HepG2 (cell line): ENCODE data around the gene NEK3. TPM values are rescaled to one million over a fixed set of nuclear protein-coding genes. Genes with fewer than 3 reads are reported as not detected.
A peak's percentile ranks its signal among the peaks of the same experiment; 100 is the strongest.

Experiments used
- ATF7-NPFF ChIP-seq: sonication (generic); formaldehyde crosslinking; IDR thresholded peaks from 2 replicates; pipeline ENCODE4 v1.8.1; 2023; ENCODE audit warnings: mild to moderate bottlenecking, low read depth, missing genetic modification reagents, moderate library complexity
- KDM4B ChIP-seq: sonication (generic); formaldehyde crosslinking; IDR thresholded peaks from 2 replicates; pipeline ENCODE4 v1.4.0; 2020; ENCODE audit warnings: missing genetic modification reagents
- NONO ChIP-seq, 2 experiments: fragments of 450-650 bp in 1 of 2; sonication (generic) in 1 of 2; formaldehyde crosslinking in 1 of 2; IDR thresholded peaks in 1 of 2; conservative IDR thresholded peaks in 1 of 2; 2 replicates each; pipeline versions ENCODE4 v1.6.1 to v1.8.0; 2017 to 2022; ENCODE audit warnings: mild to moderate bottlenecking in 1 of 2, missing genetic modification reagents in 1 of 2, moderate library complexity in 1 of 2
- PCBP2 ChIP-seq: fragments of 200-400 bp; formaldehyde crosslinking; optimal IDR thresholded peaks from 2 replicates; pipeline ENCODE3; 2018; ENCODE audit warnings: low read length, low read depth; ENCODE audit not compliant: poor library complexity, severe bottlenecking
- SIN3A ChIP-seq: IDR thresholded peaks from 2 replicates; pipeline ENCODE4 v1.6.1; 2011; ENCODE audit warnings: low read depth, mild to moderate bottlenecking, control low read depth, low read length, borderline replicate concordance
- ZNF24 ChIP-seq: fragments of 450-650 bp; IDR thresholded peaks from 2 replicates; pipeline ENCODE4 v1.6.1; 2017; ENCODE audit warnings: antibody characterized with exemption, mild to moderate bottlenecking
- ZNF703 ChIP-seq: sonication (generic); formaldehyde crosslinking; IDR thresholded peaks from 2 replicates; pipeline ENCODE4 v1.5.1; 2020; ENCODE audit warnings: missing genetic modification reagents, mild to moderate bottlenecking, moderate library complexity, borderline replicate concordance
- polyA plus RNA-seq, 8 experiments: library from polyadenylated mRNA; depleted of rRNA in 3 of 8; stranded (reverse) in 7 of 8; unstranded in 1 of 8; fragments of >200 nt; fragmentation: Illumina TruSeq in 4 of 8; extraction: Trizol in 4 of 8; gene quantifications; 2 replicates each; pipeline versions ENCODE4 v1.2.1 to v1.2.3, GENCODE V29; 2011 to 2016; ENCODE audit warnings: low read depth in 4 of 8, missing spikeins in 1 of 8, mixed read lengths in 1 of 8; ENCODE audit not compliant: insufficient read depth in 1 of 8
- total RNA-seq, 5 experiments: library from RNA; depleted of rRNA; stranded (reverse); fragments of >200 nt; fragmentation: Illumina TruSeq; extraction: Trizol; gene quantifications; 2 replicates each; pipeline ENCODE4 v1.2.3, GENCODE V29; 2016; ENCODE audit warnings: low read depth in 1 of 5
- TF ChIP-seq, protein P1 (sequence below), 2 experiments: sonication (generic) in 1 of 2; formaldehyde crosslinking in 1 of 2; IDR thresholded peaks; 2 replicates each; pipeline versions ENCODE4 v1.4.0 to v1.6.1; 2018 to 2020; ENCODE audit warnings: missing genetic modification reagents in 2 of 2, borderline replicate concordance in 1 of 2, low read depth in 1 of 2, mild to moderate bottlenecking in 1 of 2, missing biosample characterization in 1 of 2
- TF ChIP-seq, protein P2 (sequence below): sonication (generic); formaldehyde crosslinking; IDR thresholded peaks from 2 replicates; pipeline ENCODE4 v1.5.0; 2020; ENCODE audit warnings: missing genetic modification reagents, mild to moderate bottlenecking, borderline replicate concordance
- TF ChIP-seq, protein P3 (sequence below): IDR thresholded peaks from 2 replicates; pipeline ENCODE4 v1.6.1; 2016; ENCODE audit warnings: mild to moderate bottlenecking, missing biosample characterization, missing genetic modification reagents
- TF ChIP-seq, protein P4 (sequence below): IDR thresholded peaks from 2 replicates; pipeline ENCODE4 v1.6.1; 2016; ENCODE audit warnings: low read depth, missing genetic modification reagents, missing compliant biosample characterization
- TF ChIP-seq, protein P5 (sequence below): sonication (generic); formaldehyde crosslinking; IDR thresholded peaks from 2 replicates; pipeline ENCODE4 v1.8.0; 2022; ENCODE audit warnings: missing genetic modification reagents, mild to moderate bottlenecking, moderate library complexity, borderline replicate concordance
- TF ChIP-seq, protein P6 (sequence below): IDR thresholded peaks from 2 replicates; pipeline ENCODE4 v1.6.1; 2016; ENCODE audit warnings: mild to moderate bottlenecking

NEK3 gene
- total and polyA plus RNA-seq, 2 of the 13 experiments (the other 11 are each of a cell fraction or from before 2014, with no cell fraction given), result 36.7 to 68.2 TPM

DNA sequence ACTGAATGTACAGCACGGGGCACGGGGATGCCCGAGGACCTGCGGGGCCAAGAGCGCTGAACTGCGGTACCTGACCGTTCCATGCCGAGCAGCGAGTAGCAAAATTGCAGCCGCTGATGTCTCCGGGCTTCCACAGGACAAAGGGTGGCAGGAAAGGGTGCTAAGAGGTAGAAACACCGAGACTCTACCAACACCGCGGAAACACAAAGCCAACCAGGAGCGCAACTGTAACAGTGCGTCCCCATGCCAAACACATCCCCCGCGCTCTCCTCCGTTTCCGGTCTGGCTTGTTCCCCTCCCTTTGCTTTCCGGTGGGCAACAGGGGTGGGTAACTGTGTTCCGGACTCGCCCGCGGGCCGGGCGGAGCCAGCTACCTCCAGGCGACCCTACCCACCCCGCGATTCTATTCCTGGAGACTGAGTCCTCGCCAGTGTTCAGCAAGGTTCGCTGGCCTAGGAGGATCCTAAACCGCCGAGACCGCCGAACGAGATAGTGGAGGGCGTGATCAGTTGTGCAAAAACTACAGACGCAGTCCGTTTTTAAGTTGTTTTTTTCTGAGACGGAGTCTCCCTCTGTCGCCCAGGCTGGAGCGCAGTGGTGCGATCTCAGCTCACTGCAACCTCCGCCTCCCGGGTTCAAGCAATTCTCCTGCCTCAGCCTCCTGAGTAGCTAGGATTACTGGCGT, 34.9 kb upstream of the NEK3 start (continued):
- TF ChIP-seq, protein P1, sequence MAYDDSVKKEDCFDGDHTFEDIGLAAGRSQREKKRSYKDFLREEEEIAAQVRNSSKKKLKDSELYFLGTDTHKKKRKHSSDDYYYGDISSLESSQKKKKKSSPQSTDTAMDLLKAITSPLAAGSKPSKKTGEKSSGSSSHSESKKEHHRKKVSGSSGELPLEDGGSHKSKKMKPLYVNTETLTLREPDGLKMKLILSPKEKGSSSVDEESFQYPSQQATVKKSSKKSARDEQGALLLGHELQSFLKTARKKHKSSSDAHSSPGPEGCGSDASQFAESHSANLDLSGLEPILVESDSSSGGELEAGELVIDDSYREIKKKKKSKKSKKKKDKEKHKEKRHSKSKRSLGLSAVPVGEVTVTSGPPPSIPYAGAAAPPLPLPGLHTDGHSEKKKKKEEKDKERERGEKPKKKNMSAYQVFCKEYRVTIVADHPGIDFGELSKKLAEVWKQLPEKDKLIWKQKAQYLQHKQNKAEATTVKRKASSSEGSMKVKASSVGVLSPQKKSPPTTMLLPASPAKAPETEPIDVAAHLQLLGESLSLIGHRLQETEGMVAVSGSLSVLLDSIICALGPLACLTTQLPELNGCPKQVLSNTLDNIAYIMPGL (CRISPR knock-in tag; IDR thresholded peaks at IDR 0.05; ENCODE audit: borderline replicate concordance in 1 of 2, low read depth in 1 of 2), result peak; percentile 94 to 97
- TF ChIP-seq PCBP2 (no peak), ZNF703 (CRISPR knock-in tag) (0 out of 2 replicates have a peak, but pooled peaks have one; percentile 67), SIN3A (peak; percentile 95), ATF7-NPFF (CRISPR knock-in tag) (peak; percentile 91), KDM4B (CRISPR knock-in tag) (peak; percentile 95), ZNF24 (peak; percentile 27; the same call in 1 of the 2 replicates), NONO (IDR thresholded peaks at IDR 0.05) (no peak), NONO (CRISPR knock-in tag; conservative IDR thresholded peaks at IDR 0.05) (peak; percentile 95)
- TF ChIP-seq, protein P2, sequence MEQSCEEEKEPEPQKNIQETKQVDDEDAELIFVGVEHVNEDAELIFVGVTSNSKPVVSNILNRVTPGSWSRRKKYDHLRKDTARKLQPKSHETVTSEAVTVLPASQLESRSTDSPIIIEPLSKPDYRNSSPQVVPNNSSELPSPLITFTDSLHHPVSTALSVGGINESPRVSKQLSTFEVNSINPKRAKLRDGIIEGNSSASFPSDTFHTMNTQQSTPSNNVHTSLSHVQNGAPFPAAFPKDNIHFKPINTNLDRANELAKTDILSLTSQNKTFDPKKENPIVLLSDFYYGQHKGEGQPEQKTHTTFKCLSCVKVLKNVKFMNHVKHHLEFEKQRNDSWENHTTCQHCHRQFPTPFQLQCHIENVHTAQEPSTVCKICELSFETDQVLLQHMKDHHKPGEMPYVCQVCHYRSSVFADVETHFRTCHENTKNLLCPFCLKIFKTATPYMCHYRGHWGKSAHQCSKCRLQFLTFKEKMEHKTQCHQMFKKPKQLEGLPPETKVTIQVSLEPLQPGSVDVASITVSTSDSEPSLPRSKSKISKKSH (CRISPR knock-in tag), result peak; percentile 97
- TF ChIP-seq, protein P3, sequence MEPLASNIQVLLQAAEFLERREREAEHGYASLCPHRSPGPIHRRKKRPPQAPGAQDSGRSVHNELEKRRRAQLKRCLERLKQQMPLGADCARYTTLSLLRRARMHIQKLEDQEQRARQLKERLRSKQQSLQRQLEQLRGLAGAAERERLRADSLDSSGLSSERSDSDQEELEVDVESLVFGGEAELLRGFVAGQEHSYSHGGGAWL (CRISPR knock-in tag), result peak; percentile 76
- TF ChIP-seq, protein P4, sequence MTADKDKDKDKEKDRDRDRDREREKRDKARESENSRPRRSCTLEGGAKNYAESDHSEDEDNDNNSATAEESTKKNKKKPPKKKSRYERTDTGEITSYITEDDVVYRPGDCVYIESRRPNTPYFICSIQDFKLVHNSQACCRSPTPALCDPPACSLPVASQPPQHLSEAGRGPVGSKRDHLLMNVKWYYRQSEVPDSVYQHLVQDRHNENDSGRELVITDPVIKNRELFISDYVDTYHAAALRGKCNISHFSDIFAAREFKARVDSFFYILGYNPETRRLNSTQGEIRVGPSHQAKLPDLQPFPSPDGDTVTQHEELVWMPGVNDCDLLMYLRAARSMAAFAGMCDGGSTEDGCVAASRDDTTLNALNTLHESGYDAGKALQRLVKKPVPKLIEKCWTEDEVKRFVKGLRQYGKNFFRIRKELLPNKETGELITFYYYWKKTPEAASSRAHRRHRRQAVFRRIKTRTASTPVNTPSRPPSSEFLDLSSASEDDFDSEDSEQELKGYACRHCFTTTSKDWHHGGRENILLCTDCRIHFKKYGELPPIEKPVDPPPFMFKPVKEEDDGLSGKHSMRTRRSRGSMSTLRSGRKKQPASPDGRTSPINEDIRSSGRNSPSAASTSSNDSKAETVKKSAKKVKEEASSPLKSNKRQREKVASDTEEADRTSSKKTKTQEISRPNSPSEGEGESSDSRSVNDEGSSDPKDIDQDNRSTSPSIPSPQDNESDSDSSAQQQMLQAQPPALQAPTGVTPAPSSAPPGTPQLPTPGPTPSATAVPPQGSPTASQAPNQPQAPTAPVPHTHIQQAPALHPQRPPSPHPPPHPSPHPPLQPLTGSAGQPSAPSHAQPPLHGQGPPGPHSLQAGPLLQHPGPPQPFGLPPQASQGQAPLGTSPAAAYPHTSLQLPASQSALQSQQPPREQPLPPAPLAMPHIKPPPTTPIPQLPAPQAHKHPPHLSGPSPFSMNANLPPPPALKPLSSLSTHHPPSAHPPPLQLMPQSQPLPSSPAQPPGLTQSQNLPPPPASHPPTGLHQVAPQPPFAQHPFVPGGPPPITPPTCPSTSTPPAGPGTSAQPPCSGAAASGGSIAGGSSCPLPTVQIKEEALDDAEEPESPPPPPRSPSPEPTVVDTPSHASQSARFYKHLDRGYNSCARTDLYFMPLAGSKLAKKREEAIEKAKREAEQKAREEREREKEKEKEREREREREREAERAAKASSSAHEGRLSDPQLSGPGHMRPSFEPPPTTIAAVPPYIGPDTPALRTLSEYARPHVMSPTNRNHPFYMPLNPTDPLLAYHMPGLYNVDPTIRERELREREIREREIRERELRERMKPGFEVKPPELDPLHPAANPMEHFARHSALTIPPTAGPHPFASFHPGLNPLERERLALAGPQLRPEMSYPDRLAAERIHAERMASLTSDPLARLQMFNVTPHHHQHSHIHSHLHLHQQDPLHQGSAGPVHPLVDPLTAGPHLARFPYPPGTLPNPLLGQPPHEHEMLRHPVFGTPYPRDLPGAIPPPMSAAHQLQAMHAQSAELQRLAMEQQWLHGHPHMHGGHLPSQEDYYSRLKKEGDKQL (CRISPR knock-in tag), result 0 out of 2 replicates have a peak, but pooled peaks have one; percentile 37
- TF ChIP-seq, protein P5, sequence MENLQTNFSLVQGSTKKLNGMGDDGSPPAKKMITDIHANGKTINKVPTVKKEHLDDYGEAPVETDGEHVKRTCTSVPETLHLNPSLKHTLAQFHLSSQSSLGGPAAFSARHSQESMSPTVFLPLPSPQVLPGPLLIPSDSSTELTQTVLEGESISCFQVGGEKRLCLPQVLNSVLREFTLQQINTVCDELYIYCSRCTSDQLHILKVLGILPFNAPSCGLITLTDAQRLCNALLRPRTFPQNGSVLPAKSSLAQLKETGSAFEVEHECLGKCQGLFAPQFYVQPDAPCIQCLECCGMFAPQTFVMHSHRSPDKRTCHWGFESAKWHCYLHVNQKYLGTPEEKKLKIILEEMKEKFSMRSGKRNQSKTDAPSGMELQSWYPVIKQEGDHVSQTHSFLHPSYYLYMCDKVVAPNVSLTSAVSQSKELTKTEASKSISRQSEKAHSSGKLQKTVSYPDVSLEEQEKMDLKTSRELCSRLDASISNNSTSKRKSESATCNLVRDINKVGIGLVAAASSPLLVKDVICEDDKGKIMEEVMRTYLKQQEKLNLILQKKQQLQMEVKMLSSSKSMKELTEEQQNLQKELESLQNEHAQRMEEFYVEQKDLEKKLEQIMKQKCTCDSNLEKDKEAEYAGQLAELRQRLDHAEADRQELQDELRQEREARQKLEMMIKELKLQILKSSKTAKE (CRISPR knock-in tag), result no peak
- TF ChIP-seq, protein P6, sequence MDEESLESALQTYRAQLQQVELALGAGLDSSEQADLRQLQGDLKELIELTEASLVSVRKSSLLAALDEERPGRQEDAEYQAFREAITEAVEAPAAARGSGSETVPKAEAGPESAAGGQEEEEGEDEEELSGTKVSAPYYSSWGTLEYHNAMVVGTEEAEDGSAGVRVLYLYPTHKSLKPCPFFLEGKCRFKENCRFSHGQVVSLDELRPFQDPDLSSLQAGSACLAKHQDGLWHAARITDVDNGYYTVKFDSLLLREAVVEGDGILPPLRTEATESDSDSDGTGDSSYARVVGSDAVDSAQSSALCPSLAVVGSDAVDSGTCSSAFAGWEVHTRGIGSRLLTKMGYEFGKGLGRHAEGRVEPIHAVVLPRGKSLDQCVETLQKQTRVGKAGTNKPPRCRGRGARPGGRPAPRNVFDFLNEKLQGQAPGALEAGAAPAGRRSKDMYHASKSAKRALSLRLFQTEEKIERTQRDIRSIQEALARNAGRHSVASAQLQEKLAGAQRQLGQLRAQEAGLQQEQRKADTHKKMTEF (CRISPR knock-in tag), result peak; percentile 95
